HCT116 (cell line): ENCODE measurements around the gene TBC1D2B. TPM values are rescaled to one million over a fixed set of nuclear protein-coding genes. Genes with fewer than 3 reads are reported as not detected.

ENCODE experiments used
- ATAC-seq: fragments of 200-7000 bp; cut with Tn5 transposase; 2 replicates; pipeline ENCODE4 v1.9.1; 2020; ENCODE audit warnings: mild to moderate bottlenecking, moderate library complexity
- BruUV-seq: library from RNA; stranded (reverse); fragments of 400-500 nt; replicated peaks from 2 replicates; lab custom pipeline; 2021; lab: Mats Ljungman, UMichigan
- CTCF ChIA-PET: fragments of 300-600 bp; sonication (Branson Sonifier 250); formaldehyde crosslinking; loops from one replicate; lab custom pipeline; 2021; ENCODE audit warnings: antibody characterized with exemption; lab: Charles Lee
- POLR2A ChIA-PET: fragments of 300-600, 350-600 bp; sonication (Branson Sonifier 250); formaldehyde crosslinking; loops from one replicate; lab custom pipeline; 2021; ENCODE audit warnings: antibody characterized with exemption; lab: Charles Lee
- RAD21 ChIA-PET, 2 experiments: fragments of 300-600 bp; sonication (Branson Sonifier 250); formaldehyde crosslinking; loops; one replicate each; lab custom pipeline; 2023; ENCODE audit warnings: low total read pairs in 2 of 2; ENCODE audit not compliant: uncharacterized antibody in 2 of 2, unreplicated experiment in 2 of 2, low non-redundant PET in 1 of 2; lab: Charles Lee
- DNase-seq: peaks from one replicate; pipeline ENCODE4 v3.0.0-alpha.2; 2010; ENCODE audit warnings: low read depth, low spot score
- H2AFZ ChIP-seq: fragments of 200-600 bp; shearing (Covaris generic), sonication (generic); 2 replicates; pipeline ENCODE4 v1.6.1; 2017; ENCODE audit warnings: low read depth, mixed run types, mixed read lengths, antibody characterized with exemption, low read length; ENCODE audit not compliant: poor library complexity, severe bottlenecking
- H3K27ac ChIP-seq: 2 replicates; pipeline ENCODE4 v1.5.1; 2012; ENCODE audit warnings: low read depth, low read length
- H3K27me3 ChIP-seq: fragments of 200-600 bp; sonication (generic); 2 replicates; pipeline ENCODE4 v1.6.1; 2016; ENCODE audit warnings: mixed run types, low read length, mixed read lengths; ENCODE audit not compliant: insufficient read depth
- H3K36me3 ChIP-seq, 2 experiments: fragments of 200-500 bp in 1 of 2; fragments of 200-600 bp in 1 of 2; sonication (Bioruptor generic) in 1 of 2; sonication (generic) in 1 of 2; 2 replicates each; pipeline versions ENCODE4 v1.5.1 to v1.6.1; 2014 to 2016; ENCODE audit warnings: low read length in 2 of 2, inconsistent platforms in 1 of 2, mixed read lengths in 1 of 2, mixed run types in 1 of 2; ENCODE audit not compliant: insufficient read depth in 2 of 2, control insufficient read depth in 1 of 2
- H3K4me1 ChIP-seq, 2 experiments: fragments of 200-600 bp in 1 of 2; sonication (generic) in 1 of 2; 2 replicates each; pipeline versions ENCODE4 v1.5.1 to v1.6.1; 2012 to 2017; ENCODE audit warnings: low read length in 2 of 2, inconsistent platforms in 1 of 2, mild to moderate bottlenecking in 1 of 2, mixed read lengths in 1 of 2, mixed run types in 1 of 2, moderate library complexity in 1 of 2; ENCODE audit not compliant: insufficient read depth in 2 of 2, control insufficient read depth in 1 of 2
- H3K4me2 ChIP-seq: fragments of 200-600 bp; sonication (generic); 2 replicates; pipeline ENCODE4 v1.6.1; 2017; ENCODE audit warnings: mixed run types, low read length, mixed read lengths
- H3K4me3 ChIP-seq, 2 experiments: fragments of 200-600 bp in 1 of 2; sonication (generic) in 1 of 2; replicated peaks in 1 of 2; 2 replicates each; pipeline ENCODE4 v1.5.1; 2011 to 2016; ENCODE audit warnings: low read length in 2 of 2, control low read depth in 1 of 2, low read depth in 1 of 2, mild to moderate bottlenecking in 1 of 2, mixed read lengths in 1 of 2, mixed run types in 1 of 2
- H3K79me2 ChIP-seq: fragments of 200-600 bp; sonication (generic); 2 replicates; pipeline ENCODE4 v1.6.1; 2017; ENCODE audit warnings: mild to moderate bottlenecking, mixed run types, low read length, moderate library complexity, mixed read lengths; ENCODE audit not compliant: insufficient read depth
- H3K9ac ChIP-seq: fragments of 200-600 bp; sonication (generic); 2 replicates; pipeline ENCODE4 v1.6.1; 2016; ENCODE audit warnings: low read length, mixed read lengths
- H3K9me2 ChIP-seq: fragments of 200-600 bp; sonication (generic), shearing (Covaris generic); 2 replicates; pipeline ENCODE4 v1.6.1; 2017; ENCODE audit warnings: mixed run types, mild to moderate bottlenecking, moderate library complexity; ENCODE audit not compliant: insufficient read depth
- H3K9me3 ChIP-seq, 2 experiments: fragments of 200-500 bp in 1 of 2; fragments of 200-600 bp in 1 of 2; sonication (Bioruptor generic) in 1 of 2; sonication (generic) in 1 of 2; 2 replicates each; pipeline ENCODE4 v1.6.1; 2014 to 2017; ENCODE audit warnings: low read length in 2 of 2, mixed read lengths in 2 of 2, inconsistent platforms in 1 of 2, low read depth in 1 of 2, mild to moderate bottlenecking in 1 of 2, mixed run types in 1 of 2, moderate library complexity in 1 of 2; ENCODE audit not compliant: control insufficient read depth in 1 of 2, insufficient read depth in 1 of 2
- H4K20me1 ChIP-seq: fragments of 200-600 bp; sonication (generic), shearing (Covaris generic); 2 replicates; pipeline ENCODE4 v1.6.1; 2017; ENCODE audit warnings: mixed run types, mild to moderate bottlenecking, moderate library complexity; ENCODE audit not compliant: insufficient read depth
- EZH2 ChIP-seq: fragments of 200-600 bp; sonication (generic); IDR thresholded peaks from 2 replicates; pipeline ENCODE4 v1.6.1; 2017; ENCODE audit warnings: antibody characterized with exemption, mixed run types
- JUND ChIP-seq: IDR thresholded peaks from 2 replicates; pipeline ENCODE4 v1.6.1; 2012
- POLR2A ChIP-seq: IDR thresholded peaks from 2 replicates; pipeline ENCODE4 v1.7.0; 2011; ENCODE audit warnings: borderline replicate concordance; ENCODE audit not compliant: insufficient read depth, insufficient read length; ENCODE audit errors: extremely low read depth
- POLR2AphosphoS5 ChIP-seq: IDR thresholded peaks from 2 replicates; pipeline ENCODE4 v1.6.1; 2011; ENCODE audit warnings: mild to moderate bottlenecking, low read depth, low read length, moderate library complexity
- REST ChIP-seq: IDR thresholded peaks from 2 replicates; pipeline ENCODE4 v1.6.1; 2012; ENCODE audit warnings: low read depth
- SP1 ChIP-seq: IDR thresholded peaks from 2 replicates; pipeline ENCODE4 v1.6.1; 2012; ENCODE audit warnings: low read depth
- TCF7L2 ChIP-seq: IDR thresholded peaks from 2 replicates; pipeline ENCODE4 v1.7.0; 2011; ENCODE audit warnings: borderline replicate concordance, inconsistent platforms; ENCODE audit not compliant: insufficient read depth, insufficient read length; ENCODE audit errors: extremely low read depth
- YY1 ChIP-seq: IDR thresholded peaks from 2 replicates; pipeline ENCODE4 v1.6.1; 2011; ENCODE audit warnings: low read length, low read depth, moderate library complexity, mild to moderate bottlenecking; ENCODE audit not compliant: insufficient replicate concordance; ENCODE audit errors: extremely low read depth
- ZFX ChIP-seq: fragments of 450-650 bp; IDR thresholded peaks from 2 replicates; pipeline ENCODE4 v1.6.1; 2017
- intact Hi-C: fragments of 100-400 bp; cut with micrococcal nuclease; formaldehyde crosslinking; loops from 2 replicates; pipeline ENCODE4 v1.10.0; 2022
- total RNA-seq: library from RNA; stranded (reverse); gene quantifications from one replicate; pipeline ENCODE4 v1.2.1, GENCODE V29; 2021; ENCODE audit not compliant: unreplicated experiment

TBC1D2B gene
- total RNA-seq, 1 experiment from 2014 or later = 16.6 TPM

GRCh38 chr15:78023081-78023665 lies 54.3 kb downstream of the TBC1D2B start:
- DNase-seq = no peak
- ChIA-PET RAD21 (no interaction called here), CTCF (no interaction called here), POLR2A (no interaction called here)
- H3K4me3 ChIP-seq = no peak overlapping the region
- no peaks in the 10 kb centered on the region for H3K4me1 ChIP-seq
- no peaks in the 10 kb centered on the region for H3K9me2 ChIP-seq
- no peaks in the 10 kb centered on the region for H4K20me1 ChIP-seq
- no peaks in the 10 kb centered on the region for H3K79me2 ChIP-seq
- H3K4me2 ChIP-seq = no peak overlapping the region
- no TSS peak for BruUV-seq
- intact Hi-C loops = no loop called here
- H3K36me3 ChIP-seq = peaks cover 3 to 4% of the 10 kb centered on the region in 2 experiments; a peak in 2 of 4 replicates
- H3K27ac ChIP-seq = no peak overlapping the region
- ATAC-seq = no peak
- H3K9ac ChIP-seq = no peak overlapping the region
- TF ChIP-seq POLR2A = no peak
- no peak for TF ChIP-seq TCF7L2
- TF ChIP-seq JUND = no peak
- no peak for TF ChIP-seq ZFX
- TF ChIP-seq EZH2 = no peak
- no peak for TF ChIP-seq POLR2AphosphoS5
- TF ChIP-seq REST = no peak
- TF ChIP-seq YY1 = no peak
- TF ChIP-seq SP1 = no peak
- H3K9me3 ChIP-seq = no peaks in the 10 kb centered on the region
- H2AFZ ChIP-seq = no peak overlapping the region
- H3K27me3 ChIP-seq = no peaks in the 10 kb centered on the region
